H9 (cell line): Measurements from ENCODE around the gene F12. TPM values are rescaled to one million over a fixed set of nuclear protein-coding genes. Genes with fewer than 3 reads are reported as not detected.
A peak's percentile ranks its signal among the peaks of the same experiment; 100 is the strongest.

Experiments
- DNase-seq: peaks from one replicate; pipeline ENCODE4 v3.0.0-alpha.2; 2017
- H2AFZ ChIP-seq: one replicate; pipeline ENCODE4 v1.6.1; 2013; ENCODE audit warnings: mild to moderate bottlenecking, low read length, control low read depth, moderate library complexity
- H2AK5ac ChIP-seq: 2 replicates; pipeline ENCODE4 v1.6.1; 2013; ENCODE audit warnings: low read length, control low read depth, mixed read lengths; ENCODE audit not compliant: insufficient read length
- H2BK120ac ChIP-seq: one replicate; pipeline ENCODE4 v1.6.1; 2013; ENCODE audit warnings: low read depth, mild to moderate bottlenecking, low read length, control low read depth, inconsistent platforms; ENCODE audit not compliant: poor library complexity, severe bottlenecking
- H2BK12ac ChIP-seq: 2 replicates; pipeline ENCODE4 v1.6.1; 2013; ENCODE audit warnings: low read length, control low read depth, mixed read lengths, low read depth; ENCODE audit not compliant: insufficient read length
- H2BK15ac ChIP-seq: 2 replicates; pipeline ENCODE4 v1.6.1; 2013; ENCODE audit warnings: low read depth, low read length, control low read depth
- H2BK20ac ChIP-seq: one replicate; pipeline ENCODE4 v1.6.1; 2013; ENCODE audit warnings: low read depth, mild to moderate bottlenecking, low read length, control low read depth, inconsistent platforms; ENCODE audit not compliant: poor library complexity, severe bottlenecking
- H2BK5ac ChIP-seq: 2 replicates; pipeline ENCODE4 v1.6.1; 2013; ENCODE audit warnings: low read length, control low read depth, mixed read lengths; ENCODE audit not compliant: insufficient read length
- H3K14ac ChIP-seq: 2 replicates; pipeline ENCODE4 v1.6.1; 2013; ENCODE audit warnings: low read length, control low read depth; ENCODE audit not compliant: insufficient read depth
- H3K18ac ChIP-seq: 2 replicates; pipeline ENCODE4 v1.6.1; 2013; ENCODE audit warnings: low read depth, mild to moderate bottlenecking, mixed read lengths, low read length, control low read depth; ENCODE audit not compliant: insufficient read length
- H3K23ac ChIP-seq: 2 replicates; pipeline ENCODE4 v1.6.1; 2013; ENCODE audit warnings: low read length, control low read depth, mixed read lengths, low read depth; ENCODE audit not compliant: insufficient read length
- H3K23me2 ChIP-seq: 2 replicates; pipeline ENCODE4 v1.6.1; 2013; ENCODE audit warnings: low read depth, mild to moderate bottlenecking, mixed read lengths, low read length, control low read depth; ENCODE audit not compliant: insufficient read length, poor library complexity, severe bottlenecking
- H3K27ac ChIP-seq: 2 replicates; pipeline ENCODE4 v1.5.1; 2013; ENCODE audit warnings: low read length, control low read depth, mixed read lengths, low read depth; ENCODE audit not compliant: insufficient read length
- H3K27me3 ChIP-seq: 2 replicates; pipeline ENCODE4 v1.6.1; 2013; ENCODE audit warnings: low read length, control low read depth, inconsistent platforms; ENCODE audit not compliant: insufficient read depth
- H3K4ac ChIP-seq: 2 replicates; pipeline ENCODE4 v1.6.1; 2013; ENCODE audit warnings: low read depth, mild to moderate bottlenecking, control low read depth, inconsistent platforms, low read length, moderate library complexity
- H3K4me1 ChIP-seq: 2 replicates; pipeline ENCODE4 v1.6.1; 2013; ENCODE audit warnings: low read length, control low read depth, inconsistent platforms; ENCODE audit not compliant: insufficient read depth
- H3K4me2 ChIP-seq: 2 replicates; pipeline ENCODE4 v1.6.1; 2013; ENCODE audit warnings: low read length, control low read depth, mixed read lengths; ENCODE audit not compliant: insufficient read length, insufficient read depth
- H3K56ac ChIP-seq: 2 replicates; pipeline ENCODE4 v1.6.1; 2013; ENCODE audit warnings: low read depth, mild to moderate bottlenecking, mixed read lengths, low read length, control low read depth; ENCODE audit not compliant: insufficient read length
- H3K79me1 ChIP-seq: 2 replicates; pipeline ENCODE4 v1.6.1; 2013; ENCODE audit warnings: low read depth, mild to moderate bottlenecking, moderate library complexity, low read length, control low read depth, inconsistent platforms; ENCODE audit not compliant: insufficient read depth, poor library complexity, severe bottlenecking
- H3K79me2 ChIP-seq: 2 replicates; pipeline ENCODE4 v1.6.1; 2013; ENCODE audit warnings: low read length, control low read depth, inconsistent platforms; ENCODE audit not compliant: insufficient read depth
- H3K9ac ChIP-seq: 2 replicates; pipeline ENCODE4 v1.6.1; 2013; ENCODE audit warnings: low read length, control low read depth, mixed read lengths; ENCODE audit not compliant: insufficient read length; ENCODE audit errors: extremely low read depth
- H3K9me3 ChIP-seq: one replicate; pipeline ENCODE4 v1.6.1; 2013; ENCODE audit warnings: low read depth, low read length, inconsistent platforms; ENCODE audit not compliant: control insufficient read depth
- H3T11ph ChIP-seq: one replicate; pipeline ENCODE4 v1.6.1; 2013; ENCODE audit warnings: mild to moderate bottlenecking, low read length, control low read depth, inconsistent platforms
- H4K20me1 ChIP-seq: one replicate; pipeline ENCODE4 v1.6.1; 2013; ENCODE audit not compliant: control insufficient read depth, insufficient read length, insufficient read depth
- H4K5ac ChIP-seq: 2 replicates; pipeline ENCODE4 v1.6.1; 2013; ENCODE audit warnings: low read depth, mild to moderate bottlenecking, mixed read lengths, low read length, control low read depth; ENCODE audit not compliant: insufficient read length
- H4K8ac ChIP-seq: replicated peaks from 2 replicates; pipeline ENCODE4 v1.6.1; 2013; ENCODE audit warnings: low read length, control low read depth, mixed read lengths, low read depth; ENCODE audit not compliant: insufficient read length
- H4K91ac ChIP-seq: 2 replicates; pipeline ENCODE4 v1.6.1; 2013; ENCODE audit warnings: low read depth, mild to moderate bottlenecking, moderate library complexity, mixed read lengths, low read length, control low read depth; ENCODE audit not compliant: insufficient read length
- H3K27ac Mint-ChIP-seq, 3 experiments: 2 replicates in 2 of 3; 3 replicates in 1 of 3; pipeline ENCODE4 v1.8.0; 2020 to 2021; ENCODE audit warnings: mixed read lengths in 3 of 3, mild to moderate bottlenecking in 1 of 3, moderate library complexity in 1 of 3
- H3K27me3 Mint-ChIP-seq: 2 replicates; pipeline ENCODE4 v1.8.0; 2021; ENCODE audit warnings: low read depth, mild to moderate bottlenecking, moderate library complexity, mixed read lengths
- H3K36me3 Mint-ChIP-seq, 3 experiments: 2 replicates in 2 of 3; 3 replicates in 1 of 3; pipeline ENCODE4 v1.8.0; 2020 to 2021; ENCODE audit warnings: low read depth in 3 of 3, mixed read lengths in 3 of 3; ENCODE audit not compliant: insufficient read depth in 1 of 3
- H3K4me1 Mint-ChIP-seq, 2 experiments: 2 replicates each; pipeline ENCODE4 v1.8.0; 2020; ENCODE audit warnings: mixed read lengths in 2 of 2
- H3K4me3 Mint-ChIP-seq, 2 experiments: 2 replicates in 1 of 2; 3 replicates in 1 of 2; pipeline ENCODE4 v1.8.0; 2020 to 2021; ENCODE audit warnings: mild to moderate bottlenecking in 2 of 2, mixed read lengths in 2 of 2, moderate library complexity in 1 of 2
- H3K9me3 Mint-ChIP-seq, 2 experiments: 2 replicates in 1 of 2; 3 replicates in 1 of 2; pipeline ENCODE4 v1.8.0; 2020; ENCODE audit warnings: mild to moderate bottlenecking in 2 of 2, mixed read lengths in 2 of 2, moderate library complexity in 1 of 2
- WGBS: extraction: QIAGEN DNeasy Blood & Tissue Kit; methylation state at CpG from one replicate; pipeline ENCODE4 v1.1.7; 2013; ENCODE audit warnings: missing lambda C conversion rate, low lambda C conversion rate, mixed read lengths; ENCODE audit not compliant: insufficient read length; ENCODE audit errors: extremely low coverage; 5-methylcytosine and 5-hydroxymethylcytosine counted together
- total RNA-seq: library from RNA; stranded (reverse); gene quantifications from 2 replicates; pipeline ENCODE4 v1.2.1, GENCODE V29; 2021
- TF ChIP-seq, protein P1 (sequence below): fragments of 200-600 bp; sonication (generic); conservative IDR thresholded peaks from 3 replicates; pipeline ENCODE4 v1.8.0; 2021; ENCODE audit warnings: antibody characterized with exemption, mild to moderate bottlenecking

The F12 gene
- total RNA-seq, 1 experiment from 2014 or later: 3.5 TPM

- TF ChIP-seq, protein P1, sequence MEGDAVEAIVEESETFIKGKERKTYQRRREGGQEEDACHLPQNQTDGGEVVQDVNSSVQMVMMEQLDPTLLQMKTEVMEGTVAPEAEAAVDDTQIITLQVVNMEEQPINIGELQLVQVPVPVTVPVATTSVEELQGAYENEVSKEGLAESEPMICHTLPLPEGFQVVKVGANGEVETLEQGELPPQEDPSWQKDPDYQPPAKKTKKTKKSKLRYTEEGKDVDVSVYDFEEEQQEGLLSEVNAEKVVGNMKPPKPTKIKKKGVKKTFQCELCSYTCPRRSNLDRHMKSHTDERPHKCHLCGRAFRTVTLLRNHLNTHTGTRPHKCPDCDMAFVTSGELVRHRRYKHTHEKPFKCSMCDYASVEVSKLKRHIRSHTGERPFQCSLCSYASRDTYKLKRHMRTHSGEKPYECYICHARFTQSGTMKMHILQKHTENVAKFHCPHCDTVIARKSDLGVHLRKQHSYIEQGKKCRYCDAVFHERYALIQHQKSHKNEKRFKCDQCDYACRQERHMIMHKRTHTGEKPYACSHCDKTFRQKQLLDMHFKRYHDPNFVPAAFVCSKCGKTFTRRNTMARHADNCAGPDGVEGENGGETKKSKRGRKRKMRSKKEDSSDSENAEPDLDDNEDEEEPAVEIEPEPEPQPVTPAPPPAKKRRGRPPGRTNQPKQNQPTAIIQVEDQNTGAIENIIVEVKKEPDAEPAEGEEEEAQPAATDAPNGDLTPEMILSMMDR: 0 out of 3 replicates have a peak, but pooled peaks have one; percentile 21
- no peaks in the 10 kb centered on the region for H3K79me2 ChIP-seq
These were observed 35.6 kb downstream of the F12 start for GRCh38 chr5:177373806-177374205.

More at GRCh38 chr5:177373806-177374205, 35.6 kb downstream of the F12 start:
- Histone ChIP-seq H2BK120ac (no peak overlapping the region), H2BK5ac (no peak overlapping the region), H3K9ac (no peak overlapping the region), H4K8ac (no peak overlapping the region), H3K18ac (no peak overlapping the region), H3T11ph (no peak overlapping the region), H4K20me1 (no peaks in the 10 kb centered on the region), H2BK20ac (no peak overlapping the region), H2BK15ac (no peak overlapping the region), H3K23ac (no peak overlapping the region), H3K27ac (no peak overlapping the region), H3K4ac (no peak overlapping the region), H3K27me3 (no peaks in the 10 kb centered on the region), H2AFZ (no peak overlapping the region), H3K56ac (no peak overlapping the region), H3K79me1 (no peaks in the 10 kb centered on the region), H2BK12ac (no peak overlapping the region), H2AK5ac (no peak overlapping the region), H4K5ac (no peak overlapping the region), H4K91ac (no peak overlapping the region), H3K9me3 (no peaks in the 10 kb centered on the region), H3K23me2 (peaks cover 4% of the 10 kb centered on the region), H3K4me1 (peaks cover 4% of the 10 kb centered on the region; the same call in 1 of the 2 replicates), H3K4me2 (no peak overlapping the region), H3K14ac (no peak overlapping the region)
- peaks cover 3% of the 10 kb centered on the region for H3K27me3 Mint-ChIP-seq
- H3K36me3 Mint-ChIP-seq: peaks cover 2 to 15% (median 3%) of the 10 kb centered on the region in 3 experiments
- DNase-seq: peak; percentile 65
- peak overlapping the region in 1 of 2 experiments; percentile 55; a peak in 3 of 5 replicates for H3K4me3 Mint-ChIP-seq
- H3K27ac Mint-ChIP-seq: peak overlapping the region in 1 of 3 experiments; percentile 83; a peak in 3 of 7 replicates
- peaks cover 30 to 50% of the 10 kb centered on the region in 2 experiments for H3K4me1 Mint-ChIP-seq
- H3K9me3 Mint-ChIP-seq: no peaks in the 10 kb centered on the region; a peak in 1 of 5 replicates
- WGBS: no CpG with 5 or more reads among the region's 6 CpGs
